ENCODE results near the gene BTBD9.

Gene BTBD9

DNA sequence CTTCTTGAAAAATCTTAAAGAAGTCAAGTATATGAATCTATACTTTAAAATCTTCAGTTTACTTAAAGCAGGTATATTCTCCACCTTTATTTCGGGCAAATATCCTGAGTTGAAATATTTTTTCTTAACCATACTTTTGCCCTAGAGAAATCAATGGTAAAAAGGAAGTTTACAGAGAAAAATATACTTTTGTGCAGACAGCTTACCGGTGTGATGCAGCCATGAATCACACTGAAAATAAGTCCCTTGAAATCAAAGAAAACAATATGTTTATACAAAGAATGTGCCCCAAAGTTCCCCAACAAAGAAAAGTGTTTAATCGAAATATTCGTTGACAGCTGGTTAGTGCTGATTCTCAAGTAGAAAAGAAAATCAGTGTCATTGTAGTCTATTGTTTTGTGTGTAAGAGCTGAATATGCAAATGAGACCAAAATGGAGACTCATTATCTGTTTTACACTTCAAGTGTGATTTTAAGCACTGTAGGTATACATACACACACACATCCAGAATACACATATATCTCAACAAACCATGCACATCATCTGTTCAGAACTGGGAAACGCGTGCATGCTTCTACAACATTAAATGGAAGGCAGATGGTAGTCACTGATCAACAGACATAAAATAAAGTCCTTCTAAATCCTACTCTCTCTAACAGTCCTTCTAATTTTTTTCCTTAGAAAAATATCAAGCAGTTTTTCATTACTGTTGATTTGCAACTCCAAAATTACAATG, 73.3 kb downstream of the BTBD9 start:
- DNase-seq (ENCODE audit: extremely low read depth in 1 of 2, low read depth in 1 of 2): no peak

DNA sequence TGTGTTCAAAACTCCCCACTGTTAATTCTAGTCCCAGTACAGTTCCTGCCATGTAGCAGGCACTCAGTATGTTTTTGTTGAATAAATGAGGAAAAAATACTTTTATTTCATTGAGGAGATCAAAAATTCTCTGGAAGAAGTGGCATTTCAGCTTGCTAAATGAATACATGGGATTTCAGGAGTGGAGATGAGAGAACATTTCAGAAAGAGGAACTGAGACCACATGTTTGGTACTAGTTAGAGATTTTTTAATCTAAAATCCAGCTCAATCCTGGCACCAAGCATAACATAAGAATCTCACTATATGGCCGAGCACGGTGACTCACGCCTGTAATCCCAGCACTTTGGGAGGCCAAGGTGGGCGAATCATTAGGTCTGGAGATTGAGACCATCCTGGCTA, 75.4 kb downstream of the BTBD9 start:
- DNase-seq (ENCODE audit: extremely low read depth in 1 of 2, low read depth in 1 of 2): no peak

DNA sequence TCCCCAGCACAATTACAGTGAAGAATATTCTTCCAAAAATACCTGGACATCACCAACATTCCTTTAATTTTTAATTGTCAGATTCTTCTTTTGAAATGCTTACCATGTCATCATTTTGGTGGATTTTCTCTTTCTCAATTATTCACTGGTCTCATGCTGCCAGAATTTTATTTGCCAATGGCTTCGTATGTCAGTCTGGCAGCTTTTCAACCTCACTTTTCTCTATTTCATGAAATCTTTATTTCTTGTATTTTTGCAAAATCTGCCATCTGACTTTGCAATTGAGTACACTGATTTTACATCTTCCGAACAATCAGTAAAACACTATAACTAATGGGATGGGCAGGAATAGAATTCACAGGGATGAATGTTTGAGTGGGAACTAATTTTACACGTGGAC, 84.1 kb downstream of the BTBD9 start:
- DNase-seq (ENCODE audit: extremely low read depth in 1 of 2, low read depth in 1 of 2): no peak

DNA sequence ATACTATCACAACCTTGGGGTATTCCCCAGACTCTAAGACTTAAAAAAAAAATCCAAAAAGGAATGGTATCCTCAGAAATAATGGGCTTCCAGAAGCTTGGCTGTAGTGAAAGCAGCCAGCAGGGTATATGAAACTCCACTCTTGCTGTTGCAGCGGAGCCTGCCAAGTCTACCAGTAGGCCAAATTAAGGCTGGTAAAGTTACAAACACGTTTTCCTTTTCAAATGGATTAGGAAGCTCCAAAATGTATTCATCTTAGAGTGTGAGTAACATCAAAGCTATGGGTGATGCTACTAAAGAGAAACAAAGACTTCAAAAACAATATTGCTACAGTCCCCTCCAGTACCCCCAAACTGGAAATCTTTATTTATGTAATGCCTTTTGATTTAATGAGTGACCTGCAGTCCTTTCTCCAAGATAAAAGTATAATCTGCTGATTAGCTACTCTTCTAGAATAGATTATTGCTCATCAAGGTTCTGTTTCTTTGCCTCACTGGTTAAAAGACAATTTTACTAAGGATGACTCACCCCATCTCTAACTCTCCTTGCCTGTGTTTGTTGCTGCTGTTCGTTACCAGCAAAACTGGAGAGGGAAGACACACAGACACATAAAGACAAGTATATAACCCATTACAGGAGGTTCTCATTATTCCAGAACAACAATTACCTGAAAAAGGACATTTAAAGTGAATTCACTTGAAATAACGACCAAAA, 84.9 kb downstream of the BTBD9 start:
- DNase-seq (ENCODE audit: extremely low read depth in 1 of 2, low read depth in 1 of 2): no peak

DNA sequence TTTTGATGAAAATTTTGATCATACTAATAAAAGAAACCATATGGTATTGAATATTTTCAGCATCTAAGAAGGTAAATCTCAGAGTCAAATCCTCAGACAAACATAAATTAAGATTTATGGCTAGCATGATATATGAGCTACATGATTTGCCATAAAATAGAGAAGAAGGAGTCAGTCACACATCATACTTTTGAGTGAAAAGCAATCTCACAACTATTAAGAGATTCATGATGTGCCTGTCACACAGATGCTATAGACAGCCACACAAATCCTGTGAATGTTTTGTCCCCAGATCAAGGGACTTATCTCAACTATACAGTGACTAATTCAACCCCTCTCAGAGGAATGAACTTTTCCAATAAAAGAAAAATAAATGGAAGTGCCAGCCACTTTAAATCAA, 85.7 kb downstream of the BTBD9 start:
- no peak for DNase-seq (ENCODE audit: extremely low read depth in 1 of 2, low read depth in 1 of 2)

DNA sequence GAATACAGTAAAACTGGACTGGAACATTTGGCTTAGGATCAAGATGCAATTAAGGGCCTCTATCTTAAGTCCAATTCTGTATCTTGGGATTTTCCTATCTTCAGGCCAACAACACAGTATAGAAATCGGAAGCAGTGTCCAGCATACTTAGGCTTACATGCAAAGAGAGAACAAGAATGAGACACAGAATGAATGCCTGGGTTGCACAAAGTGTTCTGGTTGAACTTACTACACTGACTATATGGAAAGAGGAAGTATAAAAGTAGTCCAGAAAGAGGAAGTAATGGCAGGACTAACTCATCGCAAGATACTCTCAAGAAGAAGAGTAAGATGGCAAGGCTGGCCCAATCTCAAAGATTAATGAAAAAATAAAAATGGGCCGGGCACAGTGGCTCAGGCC, 87.6 kb downstream of the BTBD9 start:
- DNase-seq (ENCODE audit: extremely low read depth in 1 of 2, low read depth in 1 of 2): no peak

DNA sequence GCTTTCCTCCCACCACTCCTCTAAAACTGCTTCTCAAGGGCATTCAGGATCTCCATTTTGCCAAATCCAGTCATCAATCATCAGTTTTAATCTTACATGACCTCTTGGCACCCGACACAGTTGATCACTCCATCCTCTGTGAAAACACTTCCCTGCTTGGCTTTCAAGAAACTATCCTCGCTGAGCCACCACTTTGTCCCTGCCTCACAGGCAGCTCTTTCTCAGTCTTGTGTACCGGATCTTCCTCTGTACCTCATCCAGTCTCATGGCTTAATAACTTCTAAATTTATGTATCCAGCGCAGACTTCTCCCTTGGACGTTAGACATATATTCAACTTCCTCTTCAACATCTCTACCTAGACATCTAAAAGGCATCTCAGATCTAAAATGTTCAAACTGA, 89.9 kb downstream of the BTBD9 start:
- DNase-seq (ENCODE audit: extremely low read depth in 1 of 2, low read depth in 1 of 2): no peak

DNA sequence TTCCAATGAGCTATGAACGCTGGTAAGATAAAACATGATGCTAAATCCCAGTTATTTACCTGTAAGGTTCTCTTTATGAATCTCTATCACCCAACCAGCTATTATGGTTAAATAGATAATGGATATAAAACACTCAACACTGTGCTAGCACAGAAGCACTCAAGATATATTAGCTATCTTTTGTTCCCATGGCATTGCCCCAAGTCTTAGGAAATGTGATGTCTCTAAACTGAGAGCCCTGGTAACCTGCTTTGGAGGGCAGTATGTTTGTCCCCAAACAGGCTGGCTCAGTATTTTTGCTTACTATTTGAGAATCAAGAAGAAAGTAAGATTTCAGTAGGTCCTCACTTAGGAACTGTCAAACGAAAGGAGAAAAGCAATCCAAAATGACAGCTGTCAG, 90.5 kb downstream of the BTBD9 start:
- no peak for DNase-seq (ENCODE audit: extremely low read depth in 1 of 2, low read depth in 1 of 2)

DNA sequence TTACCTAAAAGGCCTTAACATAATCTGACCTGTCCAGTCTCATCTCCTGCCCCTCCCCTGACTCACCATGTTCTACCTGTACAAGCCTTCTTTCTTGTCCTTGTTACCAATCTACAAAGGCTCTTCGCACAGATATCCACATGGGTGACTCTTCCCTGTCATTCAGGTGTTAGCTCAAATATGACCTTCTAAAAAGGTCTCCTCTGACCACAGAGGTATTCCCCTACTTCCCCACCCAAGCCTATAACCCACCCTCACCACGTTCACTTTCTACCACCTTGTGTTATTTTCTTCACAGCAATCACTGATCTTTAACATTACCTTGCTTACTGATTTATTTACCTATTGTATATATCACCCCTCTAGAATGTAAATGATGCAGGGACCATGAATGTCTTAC, 96.7 kb downstream of the BTBD9 start:
- DNase-seq (ENCODE audit: extremely low read depth in 1 of 2, low read depth in 1 of 2): no peak

DNA sequence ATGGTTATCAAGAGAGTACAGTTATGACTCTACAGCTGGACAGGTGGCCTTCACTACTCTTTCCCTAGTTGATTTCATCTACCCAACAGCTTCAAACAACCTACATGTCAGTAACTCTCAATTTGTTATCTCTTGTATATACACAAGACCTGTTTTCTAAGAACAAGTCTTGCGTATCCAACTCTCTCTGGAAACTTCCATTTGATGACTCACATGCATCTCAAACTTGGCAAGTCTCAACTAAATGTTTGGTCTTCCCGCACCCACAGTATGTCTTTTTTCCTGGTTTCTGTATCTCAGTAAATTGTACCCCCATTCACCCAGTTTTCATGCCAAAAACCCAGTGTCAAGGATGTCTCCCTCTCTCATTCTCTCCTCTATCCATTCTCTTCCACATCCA, 97.7 kb downstream of the BTBD9 start:
- DNase-seq (ENCODE audit: extremely low read depth in 1 of 2, low read depth in 1 of 2): no peak

DNA sequence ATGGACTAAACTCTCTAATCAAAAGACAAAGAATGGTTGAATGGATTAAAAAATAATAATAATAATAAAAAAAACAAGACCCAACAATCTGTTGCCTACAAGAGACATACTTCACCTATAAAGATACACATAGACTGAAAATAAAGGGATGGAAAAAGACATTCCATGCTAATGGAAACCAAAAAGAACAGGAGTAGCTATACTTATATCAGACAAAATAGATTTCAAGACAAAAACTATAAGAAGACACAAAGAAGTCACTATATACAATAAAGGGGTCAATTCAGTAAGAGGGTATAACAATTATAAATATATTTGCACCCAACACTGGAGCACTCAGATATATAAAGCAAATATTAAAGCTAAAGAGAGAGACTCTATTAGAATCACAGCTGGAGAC, 106.7 kb downstream of the BTBD9 start:
- no peak for DNase-seq (ENCODE audit: extremely low read depth in 1 of 2, low read depth in 1 of 2)

DNA sequence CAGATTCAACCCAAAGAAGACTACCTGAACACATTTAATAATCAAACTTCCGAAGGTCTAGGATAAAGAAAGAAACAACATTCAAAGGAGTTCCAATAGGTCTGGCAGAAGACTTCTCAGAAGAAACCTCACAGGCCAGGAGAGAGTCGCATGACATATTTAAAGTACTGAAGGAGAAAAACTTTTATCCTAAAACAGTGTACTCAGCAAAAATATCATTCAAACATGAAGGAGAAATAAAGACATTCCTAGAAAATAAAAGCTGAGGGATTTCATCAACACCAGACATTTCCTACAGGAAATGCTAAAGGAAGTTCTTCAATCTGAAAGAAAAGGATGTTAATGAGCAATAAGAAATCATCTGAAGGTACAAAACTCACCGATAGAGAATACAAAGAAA, 108.6 kb downstream of the BTBD9 start:
- DNase-seq (ENCODE audit: extremely low read depth in 1 of 2, low read depth in 1 of 2): no peak

DNA sequence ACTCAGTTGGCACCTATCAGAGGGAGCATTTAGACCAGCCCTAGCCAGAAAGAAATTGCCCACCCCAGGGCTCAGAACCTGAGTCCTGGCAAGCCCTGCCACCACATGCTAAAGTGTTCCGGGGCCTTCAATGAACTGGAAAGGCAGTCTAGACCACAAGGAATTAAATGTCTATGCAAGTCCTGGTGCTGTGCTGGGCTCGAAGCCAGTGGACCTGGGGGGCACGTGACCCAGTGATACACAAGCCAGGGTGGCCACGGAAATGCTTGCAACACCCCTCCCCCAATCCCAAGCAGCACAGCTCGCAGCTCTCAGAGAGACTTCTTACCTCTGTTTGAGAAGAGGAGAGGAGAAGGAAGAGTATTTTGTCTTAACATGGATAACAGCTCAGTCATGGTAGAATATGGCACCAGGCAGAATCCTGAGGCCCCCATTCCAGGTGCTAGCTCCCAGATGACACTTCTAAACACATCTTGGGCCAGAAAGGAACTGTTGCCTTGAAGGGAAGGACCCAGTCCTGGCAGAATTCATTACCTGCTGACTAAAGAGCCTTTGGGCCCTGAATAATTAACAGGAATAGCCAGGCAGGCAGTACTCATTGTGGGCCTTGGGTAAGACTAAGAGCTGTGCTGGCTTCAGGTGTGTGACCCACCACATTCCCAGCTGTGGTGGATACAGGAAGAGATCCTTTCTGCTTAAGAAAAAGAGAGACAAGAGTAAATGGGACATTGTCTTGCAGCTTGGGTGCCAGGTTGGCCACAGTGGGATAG, 111.3 kb downstream of the BTBD9 start:
- no peak for DNase-seq (ENCODE audit: extremely low read depth in 1 of 2, low read depth in 1 of 2)

DNA sequence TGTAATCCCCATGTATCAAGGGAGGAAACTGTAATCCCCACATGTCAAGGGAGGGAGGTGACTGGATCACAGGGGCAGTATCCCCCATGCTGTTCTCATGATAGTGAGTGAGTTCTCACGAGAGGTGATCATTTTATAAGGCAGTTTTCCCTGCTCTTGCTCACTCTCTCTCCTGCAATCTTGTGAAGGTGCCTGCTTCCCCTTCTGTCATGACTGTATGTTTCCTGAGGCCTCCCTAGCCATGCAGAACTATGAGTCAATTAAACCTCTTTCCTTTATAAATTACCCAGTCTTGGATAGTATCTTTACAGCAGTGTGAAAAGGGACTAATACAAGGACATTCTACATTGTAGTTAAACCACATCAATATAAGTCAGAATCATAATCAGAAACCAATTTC, 112.4 kb downstream of the BTBD9 start:
- no peak for DNase-seq (ENCODE audit: extremely low read depth in 1 of 2, low read depth in 1 of 2)

DNA sequence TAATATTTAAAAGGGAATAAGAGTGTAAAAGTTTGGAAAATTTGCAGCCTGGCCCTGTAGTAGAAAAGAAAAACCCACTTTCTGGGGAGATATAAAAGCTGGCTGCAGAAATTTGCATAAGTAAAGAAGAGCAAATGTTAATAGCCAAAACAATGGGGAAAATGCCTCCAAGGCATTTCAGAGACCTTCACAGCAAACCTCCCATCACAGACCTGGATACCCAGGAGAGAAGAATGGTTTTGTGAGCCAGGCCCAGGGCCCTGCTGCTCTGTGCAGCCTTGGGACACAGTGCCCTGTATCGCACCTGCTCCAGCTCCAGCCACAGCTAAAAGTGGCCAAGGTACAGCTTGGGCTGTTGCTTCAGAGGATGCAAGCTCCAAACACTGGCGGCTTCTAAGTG, 113.8 kb downstream of the BTBD9 start:
- DNase-seq (ENCODE audit: extremely low read depth in 1 of 2, low read depth in 1 of 2): no peak

DNA sequence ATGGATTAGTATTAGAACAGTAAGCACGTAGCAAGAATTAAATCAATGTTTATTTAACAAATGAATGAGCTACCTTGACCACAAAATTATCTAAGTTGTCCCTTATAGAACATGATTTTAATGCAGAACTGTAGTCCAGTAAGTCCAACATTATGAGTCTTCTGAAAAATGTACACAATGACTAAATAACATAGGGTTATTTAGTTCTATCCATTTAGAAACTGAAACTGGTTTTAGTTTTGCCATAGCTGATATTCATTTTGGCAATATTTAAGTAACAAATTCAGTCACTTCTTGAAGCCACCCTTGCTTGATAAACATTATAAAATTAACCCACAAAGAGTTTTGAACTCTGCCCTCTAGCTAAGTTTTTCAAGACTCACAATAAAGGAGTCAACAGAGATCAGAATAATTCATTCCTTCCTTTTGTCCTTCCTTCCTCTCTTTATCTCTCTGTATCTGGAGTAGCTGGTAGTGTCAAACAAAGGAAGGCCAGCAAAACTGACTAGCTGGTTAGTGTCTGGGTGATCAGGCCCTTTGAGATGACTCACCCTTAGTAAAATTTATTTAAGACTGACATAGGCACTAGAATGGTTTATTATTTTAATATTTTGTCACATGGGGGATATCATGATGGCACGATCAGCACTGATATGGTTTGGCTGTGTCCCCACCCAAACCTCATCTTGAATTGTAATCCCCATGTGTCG, 115.1 kb downstream of the BTBD9 start:
- no peak for DNase-seq (ENCODE audit: extremely low read depth in 1 of 2, low read depth in 1 of 2)

DNA sequence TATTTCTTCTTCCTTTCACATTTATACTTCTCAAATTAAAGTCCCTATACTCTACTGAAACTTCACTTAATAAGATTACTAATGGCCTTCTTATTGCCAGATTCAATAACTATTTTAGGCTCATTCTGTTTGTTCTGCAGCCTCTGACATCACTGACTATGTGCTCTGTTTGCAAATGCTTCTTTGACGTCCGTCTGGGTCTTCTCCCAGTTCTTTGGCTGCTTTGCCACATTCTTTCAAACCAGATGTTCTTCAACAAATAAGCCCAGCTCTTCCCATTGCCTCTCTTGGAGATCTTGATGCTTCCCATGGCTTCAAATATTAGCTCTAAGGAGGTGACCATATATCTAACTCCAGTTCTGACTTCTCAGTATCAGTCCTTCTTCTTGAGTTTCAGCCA, 117.4 kb downstream of the BTBD9 start:
- no peak for DNase-seq (ENCODE audit: extremely low read depth in 1 of 2, low read depth in 1 of 2)

DNA sequence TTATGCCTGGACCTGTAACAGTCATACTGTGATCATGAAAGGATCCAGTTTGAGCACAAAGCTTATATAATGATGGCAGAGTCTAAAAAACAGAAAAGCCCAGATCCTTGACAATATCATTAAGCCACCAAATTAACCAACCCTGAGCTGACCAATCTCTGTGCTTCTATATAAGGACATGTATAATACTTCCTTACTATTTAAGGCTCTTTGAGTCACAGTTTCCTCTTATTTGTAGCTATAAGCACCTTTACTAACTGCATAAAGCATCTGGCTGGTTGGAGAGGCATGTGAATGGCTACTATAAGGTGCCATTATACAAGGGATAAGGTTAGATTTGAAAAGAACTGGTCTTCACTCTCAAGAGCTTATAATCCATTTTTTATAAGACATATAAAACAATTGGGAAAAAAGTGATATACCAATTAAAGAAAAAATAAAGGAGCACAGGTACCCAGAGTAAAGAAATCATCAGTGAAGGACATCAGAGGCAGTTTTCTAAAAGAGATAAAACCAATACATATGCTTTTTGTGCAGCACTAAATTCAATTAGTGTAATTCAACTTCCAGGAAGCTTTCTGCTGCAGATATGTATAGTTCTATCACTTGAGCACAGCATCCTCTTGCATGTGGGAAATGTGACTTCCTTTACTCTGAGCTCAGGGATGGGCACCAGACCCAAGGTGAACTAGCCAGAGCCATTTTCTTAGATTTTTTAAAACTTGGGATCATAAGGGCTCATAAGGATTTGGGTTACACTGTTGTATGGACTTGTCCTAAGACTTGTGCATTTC, 121.0 kb downstream of the BTBD9 start:
- DNase-seq (ENCODE audit: extremely low read depth in 1 of 2, low read depth in 1 of 2): no peak

DNA sequence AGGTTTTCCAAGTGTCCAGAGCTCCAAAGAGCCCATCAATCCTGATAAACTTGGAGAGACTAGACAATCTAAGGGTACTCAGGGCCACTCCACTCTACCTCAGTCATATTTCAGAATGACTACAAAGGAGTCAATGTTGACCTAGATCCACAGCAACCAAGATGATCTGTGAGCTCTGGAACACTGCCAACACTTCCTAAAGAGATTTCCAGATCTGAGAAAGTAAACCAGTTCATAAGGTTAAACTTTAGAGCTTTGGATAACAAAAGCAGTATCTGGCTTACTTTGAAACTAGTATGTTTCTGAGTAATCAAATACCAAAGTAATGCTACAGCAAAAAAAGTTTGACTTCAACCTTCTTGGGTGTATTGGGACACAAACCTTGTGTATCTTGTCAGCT, 122.7 kb downstream of the BTBD9 start:
- DNase-seq (ENCODE audit: extremely low read depth in 1 of 2, low read depth in 1 of 2): no peak

DNA sequence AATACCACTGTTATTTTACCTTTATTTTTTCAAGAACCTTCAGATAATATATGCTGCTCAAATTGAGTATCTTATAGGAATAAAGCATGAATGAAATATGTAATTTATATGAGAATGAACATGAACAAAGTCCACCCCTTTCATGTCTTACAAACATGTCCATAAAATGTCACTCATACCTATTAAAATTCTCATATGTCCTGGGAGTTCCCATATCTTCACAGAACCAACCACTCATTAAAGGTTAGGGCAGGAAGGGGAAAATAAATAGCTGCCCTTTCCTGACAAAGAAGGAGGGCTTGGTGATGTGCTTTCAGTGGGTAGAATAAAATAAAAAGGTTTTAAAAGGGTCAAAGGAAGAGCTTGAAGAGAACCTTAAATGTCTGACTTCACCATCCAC, 125.3 kb downstream of the BTBD9 start:
- no peak for DNase-seq (ENCODE audit: extremely low read depth in 1 of 2, low read depth in 1 of 2)

DNA sequence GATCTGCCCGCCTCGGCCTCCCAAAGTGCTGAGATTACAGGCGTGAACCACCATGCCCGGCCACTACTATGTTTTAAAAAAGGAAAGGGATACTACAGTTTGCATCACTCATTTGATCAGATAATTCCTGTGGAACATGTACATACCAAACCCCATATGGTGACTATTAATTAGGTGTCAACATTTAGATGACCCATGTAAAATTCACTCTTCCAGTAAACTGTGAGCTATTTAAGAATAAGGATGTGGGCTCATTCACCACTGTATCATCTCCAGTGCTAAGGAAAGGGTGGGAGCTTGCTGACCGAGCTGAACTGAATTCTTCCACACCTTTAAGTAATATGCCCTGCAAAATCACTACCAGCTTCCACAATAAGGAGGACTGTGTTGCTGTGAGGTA, 127.5 kb downstream of the BTBD9 start:
- DNase-seq (ENCODE audit: extremely low read depth in 1 of 2, low read depth in 1 of 2): no peak

All from activated CD8-positive, alpha-beta memory T cell treated with anti-CD3 and anti-CD28 coated beads for 1 hour (primary cell).